Suprapubic skin (tissue), 4 donors: ENCODE measurements around the gene LRRC70. TPM values are rescaled to one million over a fixed set of nuclear protein-coding genes. Genes with fewer than 3 reads are reported as not detected.
A peak's percentile ranks its signal among the peaks of the same experiment; 100 is the strongest.

Experiments
- DNase-seq, 2 donors: peaks; one replicate each; pipeline ENCODE4 v3.0.0-alpha.2; 2019; ENCODE audit warnings: low spot score in 2 of 2
- H3K27ac ChIP-seq: fragments of 200-600 bp; sonication (generic); one replicate; pipeline ENCODE4 v1.5.1; 2019
- H3K27me3 ChIP-seq: fragments of 200-600 bp; sonication (generic); one replicate; pipeline ENCODE4 v1.5.1; 2019
- H3K36me3 ChIP-seq: fragments of 200-600 bp; sonication (generic); one replicate; pipeline ENCODE4 v1.5.1; 2019
- H3K4me1 ChIP-seq: fragments of 200-600 bp; sonication (generic); one replicate; pipeline ENCODE4 v1.5.1; 2019
- H3K4me3 ChIP-seq: fragments of 200-600 bp; sonication (generic); one replicate; pipeline ENCODE4 v1.5.1; 2019; ENCODE audit warnings: mild to moderate bottlenecking
- H3K9me3 ChIP-seq: fragments of 200-600 bp; sonication (generic); one replicate; pipeline ENCODE4 v1.5.1; 2019
- EP300 ChIP-seq: sonication (generic); formaldehyde crosslinking; IDR thresholded peaks from one replicate; pipeline ENCODE4 v1.6.1; 2017; ENCODE audit warnings: antibody characterized with exemption
- POLR2A ChIP-seq, 2 donors: fragments of 450-650 bp; IDR thresholded peaks; one replicate each; pipeline ENCODE4 v1.6.1; 2017; ENCODE audit warnings: antibody characterized with exemption in 2 of 2, mild to moderate bottlenecking in 2 of 2, moderate library complexity in 2 of 2
- POLR2AphosphoS5 ChIP-seq, 3 donors: sonication (generic); formaldehyde crosslinking; IDR thresholded peaks; one replicate each; pipeline ENCODE4 v1.6.1; 2017; ENCODE audit warnings: antibody characterized with exemption in 3 of 3
- WGBS: methylation state at CpG from one replicate; pipeline ENCODE4 v1.1.5; 2018; 5-methylcytosine and 5-hydroxymethylcytosine counted together
- total RNA-seq, 4 donors: library from RNA; depleted of rRNA; stranded (reverse); fragments of >200 nt; gene quantifications; one replicate each; pipeline ENCODE4 v1.1.0, GENCODE V29; 2016
- TF ChIP-seq, protein P1 (sequence below), 2 donors: fragments of 200-600 bp in 1 of 2; fragments of 450-650 bp in 1 of 2; sonication (generic) in 1 of 2; IDR thresholded peaks; one replicate each; pipeline ENCODE4 v1.5.1; 2016 to 2019; ENCODE audit warnings: antibody characterized with exemption in 2 of 2, mild to moderate bottlenecking in 1 of 2, moderate library complexity in 1 of 2

Gene LRRC70
- total RNA-seq, 4 donors from 2014 or later, result 1.8 to 6.1 (median 2.9) TPM

DNA sequence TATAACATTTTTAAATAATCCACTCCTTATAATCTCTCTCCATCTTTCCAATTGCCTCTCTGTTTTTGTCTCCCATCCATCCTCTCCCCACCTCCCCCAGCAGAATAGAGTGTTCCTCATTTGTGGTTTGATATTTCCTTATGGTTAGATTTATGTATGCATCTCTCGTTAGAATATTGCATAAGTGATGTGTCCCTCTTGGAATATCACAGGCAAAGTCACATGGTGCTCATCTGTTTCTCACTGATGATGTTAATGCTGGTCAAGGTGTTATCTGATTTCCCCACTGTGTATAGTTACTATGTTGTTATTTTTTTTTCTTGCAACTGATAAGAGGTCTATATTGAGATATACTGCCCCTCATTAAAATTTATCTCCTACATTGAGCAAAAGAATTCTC is 3.1 kb upstream of the LRRC70 start:
- Histone ChIP-seq H3K36me3 (peaks cover 7% of the 10 kb centered on the region), H3K27ac (no peak overlapping the region), H3K9me3 (no peaks in the 10 kb centered on the region), H3K4me3 (no peak overlapping the region), H3K4me1 (no peaks in the 10 kb centered on the region), H3K27me3 (no peaks in the 10 kb centered on the region)
- TF ChIP-seq POLR2A (IDR thresholded peaks at IDR 0.05), result no peak
- TF ChIP-seq EP300, result no peak
- TF ChIP-seq, protein P1, sequence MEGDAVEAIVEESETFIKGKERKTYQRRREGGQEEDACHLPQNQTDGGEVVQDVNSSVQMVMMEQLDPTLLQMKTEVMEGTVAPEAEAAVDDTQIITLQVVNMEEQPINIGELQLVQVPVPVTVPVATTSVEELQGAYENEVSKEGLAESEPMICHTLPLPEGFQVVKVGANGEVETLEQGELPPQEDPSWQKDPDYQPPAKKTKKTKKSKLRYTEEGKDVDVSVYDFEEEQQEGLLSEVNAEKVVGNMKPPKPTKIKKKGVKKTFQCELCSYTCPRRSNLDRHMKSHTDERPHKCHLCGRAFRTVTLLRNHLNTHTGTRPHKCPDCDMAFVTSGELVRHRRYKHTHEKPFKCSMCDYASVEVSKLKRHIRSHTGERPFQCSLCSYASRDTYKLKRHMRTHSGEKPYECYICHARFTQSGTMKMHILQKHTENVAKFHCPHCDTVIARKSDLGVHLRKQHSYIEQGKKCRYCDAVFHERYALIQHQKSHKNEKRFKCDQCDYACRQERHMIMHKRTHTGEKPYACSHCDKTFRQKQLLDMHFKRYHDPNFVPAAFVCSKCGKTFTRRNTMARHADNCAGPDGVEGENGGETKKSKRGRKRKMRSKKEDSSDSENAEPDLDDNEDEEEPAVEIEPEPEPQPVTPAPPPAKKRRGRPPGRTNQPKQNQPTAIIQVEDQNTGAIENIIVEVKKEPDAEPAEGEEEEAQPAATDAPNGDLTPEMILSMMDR (IDR thresholded peaks at IDR 0.05), result no peak
- no peak for TF ChIP-seq POLR2AphosphoS5 (IDR thresholded peaks at IDR 0.05)
- no peak for DNase-seq
- WGBS, result 50% methylated on average over 1 of the region's 1 CpG

DNA sequence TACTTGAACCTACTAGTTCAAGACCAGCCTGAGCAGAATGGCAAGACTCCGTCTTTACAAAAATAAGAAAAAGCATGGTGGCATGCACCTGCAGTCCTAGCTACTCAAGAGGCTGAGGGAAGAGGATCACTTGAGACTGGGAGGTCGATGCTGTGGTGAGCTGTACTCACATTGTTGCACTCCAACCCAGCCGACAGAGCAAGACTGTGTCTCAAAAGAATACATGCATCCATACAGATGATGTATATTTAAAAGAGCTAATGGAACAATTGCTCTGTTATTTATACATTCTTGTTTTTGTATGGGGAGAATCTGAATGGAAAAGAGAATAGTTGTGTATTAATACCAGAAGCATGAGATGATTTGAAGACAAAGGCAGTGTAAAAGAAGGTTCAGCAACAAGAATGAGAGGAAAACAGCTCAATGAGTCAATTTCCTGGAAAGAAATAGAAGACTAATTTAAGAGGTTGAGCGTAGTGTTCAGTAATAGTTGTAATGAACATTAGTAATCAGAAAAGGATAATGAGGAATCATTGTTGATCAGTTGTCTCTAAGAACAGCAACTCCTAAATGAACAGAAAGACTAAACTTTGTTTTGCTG is 1.9 kb upstream of the LRRC70 start:
- Histone ChIP-seq H3K27me3 (no peaks in the 10 kb centered on the region), H3K36me3 (peaks cover 9% of the 10 kb centered on the region), H3K9me3 (no peaks in the 10 kb centered on the region), H3K4me1 (no peaks in the 10 kb centered on the region), H3K27ac (no peak overlapping the region), H3K4me3 (no peak overlapping the region)
- DNase-seq, result no peak
- WGBS, result 91% methylated on average over 4 of the region's 4 CpGs
- TF ChIP-seq, protein P1 (IDR thresholded peaks at IDR 0.05), result no peak
- TF ChIP-seq EP300, result no peak
- TF ChIP-seq POLR2A (IDR thresholded peaks at IDR 0.05), result no peak
- TF ChIP-seq POLR2AphosphoS5 (IDR thresholded peaks at IDR 0.05), result no peak

DNA sequence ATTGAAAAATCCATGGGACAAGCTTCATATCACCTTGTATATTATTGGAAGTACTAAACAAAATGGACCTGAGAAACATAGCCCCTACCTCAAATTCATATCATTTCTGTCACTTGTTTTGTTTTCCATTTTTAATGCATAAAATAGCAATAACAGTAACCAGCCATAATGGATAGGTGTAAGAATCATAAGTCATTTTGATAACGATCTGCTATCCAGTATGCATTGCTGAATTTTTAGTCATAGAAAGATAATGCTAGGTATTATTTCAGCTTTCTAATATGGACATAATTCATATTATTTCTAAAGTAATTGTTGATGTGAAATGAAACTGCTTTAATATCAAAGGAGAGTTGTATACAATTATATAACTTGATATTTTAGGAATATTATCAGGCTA is 1.1 kb upstream of the LRRC70 start:
- Histone ChIP-seq H3K36me3 (peaks cover 9% of the 10 kb centered on the region), H3K4me1 (no peaks in the 10 kb centered on the region), H3K9me3 (no peaks in the 10 kb centered on the region), H3K4me3 (no peak overlapping the region), H3K27ac (no peak overlapping the region), H3K27me3 (no peaks in the 10 kb centered on the region)
- WGBS, result 89% methylated on average over 1 of the region's 1 CpG
- DNase-seq, result no peak
- TF ChIP-seq POLR2A (IDR thresholded peaks at IDR 0.05) (no peak), EP300 (no peak), POLR2AphosphoS5 (IDR thresholded peaks at IDR 0.05) (no peak)
- TF ChIP-seq, protein P1 (IDR thresholded peaks at IDR 0.05), result no peak

DNA sequence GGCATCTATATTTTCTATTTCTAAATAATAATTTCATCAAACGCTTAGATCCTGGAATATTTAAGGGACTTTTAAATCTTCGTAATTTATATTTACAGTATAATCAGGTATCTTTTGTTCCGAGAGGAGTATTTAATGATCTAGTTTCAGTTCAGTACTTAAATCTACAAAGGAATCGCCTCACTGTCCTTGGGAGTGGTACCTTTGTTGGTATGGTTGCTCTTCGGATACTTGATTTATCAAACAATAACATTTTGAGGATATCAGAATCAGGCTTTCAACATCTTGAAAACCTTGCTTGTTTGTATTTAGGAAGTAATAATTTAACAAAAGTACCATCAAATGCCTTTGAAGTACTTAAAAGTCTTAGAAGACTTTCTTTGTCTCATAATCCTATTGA is 1.1 kb downstream of the LRRC70 start:
- no peak overlapping the region for H3K27ac ChIP-seq
- no peak for TF ChIP-seq POLR2AphosphoS5 (IDR thresholded peaks at IDR 0.05)
- no peak for TF ChIP-seq EP300
- no peaks in the 10 kb centered on the region for H3K27me3 ChIP-seq
- no peak for DNase-seq
- H3K4me3 ChIP-seq, result peak overlapping the region; percentile 23
- WGBS, result 83% methylated on average over 5 of the region's 5 CpGs
- no peaks in the 10 kb centered on the region for H3K9me3 ChIP-seq
- peaks cover 9% of the 10 kb centered on the region for H3K36me3 ChIP-seq
- H3K4me1 ChIP-seq, result no peaks in the 10 kb centered on the region

DNA sequence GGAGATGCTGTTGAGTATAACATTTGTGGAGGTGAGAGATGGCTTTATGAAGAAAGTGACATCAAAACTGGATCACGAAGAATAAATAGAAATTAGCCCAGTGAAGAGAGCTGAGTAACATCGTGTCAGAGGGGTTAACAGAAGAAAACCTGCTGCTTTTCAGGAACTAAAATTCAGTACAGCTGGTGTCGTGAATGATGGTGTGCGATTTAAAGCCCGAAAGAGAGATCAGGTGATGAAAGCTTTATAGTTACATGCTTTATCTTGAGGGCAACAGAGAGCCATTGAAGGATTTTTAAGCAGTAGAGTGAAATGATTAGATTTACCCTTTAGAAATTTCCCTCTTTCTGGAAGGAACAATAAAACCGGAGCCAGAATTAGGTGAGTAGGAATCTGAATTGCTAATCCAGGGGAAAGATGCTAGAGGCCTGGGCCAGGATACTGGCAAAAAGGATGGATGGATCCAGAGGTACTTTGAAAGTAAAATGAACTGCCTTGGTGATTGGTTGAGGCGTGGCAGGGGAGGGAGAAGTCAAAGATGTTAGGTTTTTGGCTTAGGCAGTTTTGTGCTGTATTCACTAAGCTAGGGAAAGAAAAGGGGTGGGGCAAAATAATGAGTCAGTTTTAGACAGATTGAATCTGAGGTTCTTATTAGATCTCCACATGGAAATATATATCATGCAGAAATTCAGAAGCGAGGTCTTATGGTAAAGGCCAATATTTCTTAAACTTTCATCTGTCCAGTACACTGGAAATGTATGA is 3.4 kb downstream of the LRRC70 start:
- WGBS, result 69% methylated on average over 8 of the region's 8 CpGs
- H3K27ac ChIP-seq, result no peak overlapping the region
- peaks cover 5% of the 10 kb centered on the region for H3K36me3 ChIP-seq
- DNase-seq, result no peak
- H3K9me3 ChIP-seq, result no peaks in the 10 kb centered on the region
- no peak overlapping the region for H3K4me3 ChIP-seq
- no peaks in the 10 kb centered on the region for H3K4me1 ChIP-seq
- TF ChIP-seq EP300, result no peak
- H3K27me3 ChIP-seq, result no peaks in the 10 kb centered on the region

DNA sequence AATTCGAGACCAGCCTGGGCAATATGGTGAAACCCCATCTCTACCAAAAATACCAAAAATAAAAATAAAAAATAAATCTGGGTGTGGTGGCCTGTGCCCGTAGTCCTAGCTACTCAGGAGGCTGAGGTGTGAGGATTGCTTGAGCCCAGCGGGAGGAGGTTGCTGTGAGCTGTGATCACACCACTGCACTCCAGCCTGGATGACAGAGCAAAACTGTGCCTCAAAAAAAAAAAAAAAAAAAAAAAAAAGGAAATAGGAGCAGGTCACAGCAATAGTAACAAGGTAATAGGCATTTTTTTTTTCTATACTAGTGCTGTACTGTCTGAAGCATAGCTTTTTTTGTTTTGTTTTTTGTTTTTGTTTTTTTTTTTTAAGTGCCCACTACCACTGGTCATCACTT is 5.8 kb downstream of the LRRC70 start:
- no peaks in the 10 kb centered on the region for H3K4me1 ChIP-seq
- H3K27me3 ChIP-seq, result no peaks in the 10 kb centered on the region
- TF ChIP-seq POLR2AphosphoS5 (IDR thresholded peaks at IDR 0.05) (no peak), POLR2A (IDR thresholded peaks at IDR 0.05) (no peak), EP300 (no peak)
- TF ChIP-seq, protein P1 (IDR thresholded peaks at IDR 0.05), result no peak
- no peak for DNase-seq
- H3K27ac ChIP-seq, result no peak overlapping the region
- no peak overlapping the region for H3K4me3 ChIP-seq
- 94% methylated on average over 3 of the region's 3 CpGs for WGBS
- peaks cover 5% of the 10 kb centered on the region for H3K36me3 ChIP-seq
- no peaks in the 10 kb centered on the region for H3K9me3 ChIP-seq
